SK-N-SH (cell line): Measurements from ENCODE around the gene PIR.

Experiments
- CTCF ChIP-seq: fragments of 200-600 bp; sonication (generic); IDR thresholded peaks from 2 replicates; pipeline ENCODE4 v1.6.1; 2017; ENCODE audit warnings: antibody characterized with exemption, mild to moderate bottlenecking, moderate library complexity
- EP300 ChIP-seq, 2 experiments: IDR thresholded peaks; 2 replicates each; pipeline versions ENCODE4 v1.4.0 to v1.6.1; 2012; ENCODE audit warnings: borderline replicate concordance in 1 of 2, low read depth in 1 of 2, low read length in 1 of 2
- EZH2phosphoT487 ChIP-seq: fragments of 200-600 bp; sonication (generic); IDR thresholded peaks from 2 replicates; pipeline ENCODE4 v1.6.1; 2017; ENCODE audit warnings: low read depth, mixed run types, mild to moderate bottlenecking, antibody characterized with exemption, moderate library complexity, borderline replicate concordance
- FOXM1 ChIP-seq: IDR thresholded peaks from 2 replicates; pipeline ENCODE4 v1.4.0; 2012; ENCODE audit warnings: low read depth, mild to moderate bottlenecking
- GABPA ChIP-seq: IDR thresholded peaks from 2 replicates; pipeline ENCODE4 v1.4.0; 2012; ENCODE audit warnings: low read depth, mild to moderate bottlenecking
- POLR2AphosphoS5 ChIP-seq: IDR thresholded peaks from 2 replicates; pipeline ENCODE4 v1.6.1; 2012; ENCODE audit warnings: low read depth, low read length
- REST ChIP-seq: IDR thresholded peaks from 2 replicates; pipeline ENCODE4 v1.6.1; 2012; ENCODE audit warnings: mild to moderate bottlenecking, low read depth, low read length, moderate library complexity
- TCF12 ChIP-seq: IDR thresholded peaks from 2 replicates; pipeline ENCODE4 v1.4.0; 2012
- USF2 ChIP-seq: fragments of 150-350 bp; IDR thresholded peaks from 2 replicates; pipeline ENCODE4 v1.6.1; 2017; ENCODE audit warnings: antibody characterized with exemption, low read length, low read depth, borderline replicate concordance
- YY1 ChIP-seq: IDR thresholded peaks from 2 replicates; pipeline ENCODE4 v1.4.0; 2012; ENCODE audit warnings: low read depth, mild to moderate bottlenecking
- ZBTB33 ChIP-seq: IDR thresholded peaks from 2 replicates; pipeline ENCODE4 v1.4.0; 2012; ENCODE audit warnings: low read depth, borderline replicate concordance

GRCh38 chrX:15471028-15471427 is 22.1 kb downstream of the PIR start:
- TF ChIP-seq POLR2AphosphoS5 (no peak), GABPA (no peak), CTCF (peak; percentile 95), FOXM1 (no peak), USF2 (no peak), EZH2phosphoT487 (no peak), TCF12 (no peak), ZBTB33 (no peak), YY1 (no peak), EP300 (IDR thresholded peaks at IDR 0.05; ENCODE audit: borderline replicate concordance in 1 of 2, low read depth in 1 of 2, low read length in 1 of 2) (no peak), REST (no peak)
